Stimulated activated CD4-positive, alpha-beta T cell treated with anti-CD3 and anti-CD28 coated beads, Interleukin-1b, Interleukin-23, amount 100 ng/mL, for 48 hours (primary cell): Measurements from ENCODE around the gene LRMDA.

Experiments
- DNase-seq: peaks from one replicate; pipeline ENCODE4 v3.0.0-alpha.2; 2020

Gene LRMDA

GRCh38 chr10:75402486-75403143, 28.8 kb upstream of the LRMDA start:
- DNase-seq: no peak

- DNase-seq: no peak
Observed at GRCh38 chr10:75403144-75403938, 28.1 kb upstream of the LRMDA start.

GRCh38 chr10:75403939-75404814, 27.2 kb upstream of the LRMDA start:
- DNase-seq: no peak

- no peak for DNase-seq
Observed at GRCh38 chr10:75404815-75405597, 26.4 kb upstream of the LRMDA start.

GRCh38 chr10:75405598-75406461, 25.6 kb upstream of the LRMDA start:
- DNase-seq: no peak

GRCh38 chr10:75406462-75407223, 24.8 kb upstream of the LRMDA start:
- DNase-seq: no peak

- DNase-seq: no peak
Observed at GRCh38 chr10:75407224-75407712, 24.2 kb upstream of the LRMDA start.

- DNase-seq: no peak
Observed at GRCh38 chr10:75407713-75408508, 23.5 kb upstream of the LRMDA start.

GRCh38 chr10:75408509-75408875, 22.9 kb upstream of the LRMDA start:
- no peak for DNase-seq

GRCh38 chr10:75408911-75409885, 22.2 kb upstream of the LRMDA start:
- no peak for DNase-seq

GRCh38 chr10:75410132-75411005, 21.1 kb upstream of the LRMDA start:
- no peak for DNase-seq

GRCh38 chr10:75414527-75414926, 16.9 kb upstream of the LRMDA start:
- DNase-seq: no peak

GRCh38 chr10:75417522-75417927, 13.9 kb upstream of the LRMDA start:
- DNase-seq: no peak

GRCh38 chr10:75418293-75418692, 13.1 kb upstream of the LRMDA start:
- DNase-seq: no peak

GRCh38 chr10:75418712-75419111, 12.7 kb upstream of the LRMDA start:
- DNase-seq: no peak

- no peak for DNase-seq
Observed at GRCh38 chr10:75422913-75423312, 8.5 kb upstream of the LRMDA start.

- no peak for DNase-seq
Observed at GRCh38 chr10:75424571-75424970, 6.9 kb upstream of the LRMDA start.
